HepG2 (cell line): ENCODE results near the gene NFS1. TPM values are rescaled to one million over a fixed set of nuclear protein-coding genes. Genes with fewer than 3 reads are reported as not detected.

Experiments
- ADNP ChIP-seq: sonication (generic); formaldehyde crosslinking; IDR thresholded peaks from 2 replicates; pipeline ENCODE4 v1.4.0; 2020; ENCODE audit warnings: missing genetic modification reagents
- CAMTA2 ChIP-seq: sonication (generic); formaldehyde crosslinking; IDR thresholded peaks from 2 replicates; pipeline ENCODE4 v1.4.0; 2020; ENCODE audit warnings: mild to moderate bottlenecking, missing genetic modification reagents, borderline replicate concordance
- DR1 ChIP-seq: sonication (generic); formaldehyde crosslinking; IDR thresholded peaks from 2 replicates; pipeline ENCODE4 v1.8.0; 2021; ENCODE audit warnings: mild to moderate bottlenecking, missing genetic modification reagents, inconsistent platforms
- EEA1 ChIP-seq: sonication (generic); formaldehyde crosslinking; IDR thresholded peaks from 2 replicates; pipeline ENCODE4 v1.5.1; 2020; ENCODE audit warnings: mild to moderate bottlenecking, missing genetic modification reagents, borderline replicate concordance
- ELF4 ChIP-seq: sonication (generic); formaldehyde crosslinking; IDR thresholded peaks from 2 replicates; pipeline ENCODE4 v1.5.0; 2020; ENCODE audit warnings: missing genetic modification reagents, mild to moderate bottlenecking, moderate library complexity, borderline replicate concordance
- KDM1A ChIP-seq: IDR thresholded peaks from 2 replicates; pipeline ENCODE4 v1.6.1; 2016; ENCODE audit warnings: missing compliant biosample characterization
- KLF16 ChIP-seq, 2 experiments: sonication (generic) in 1 of 2; formaldehyde crosslinking in 1 of 2; IDR thresholded peaks; 2 replicates each; pipeline versions ENCODE4 v1.6.1 to v1.8.0; 2016 to 2023; ENCODE audit warnings: missing genetic modification reagents in 2 of 2, missing compliant biosample characterization in 1 of 2
- NFAT5 ChIP-seq: sonication (generic); formaldehyde crosslinking; IDR thresholded peaks from 2 replicates; pipeline ENCODE4 v1.4.0; 2020; ENCODE audit warnings: missing genetic modification reagents
- PHF8 ChIP-seq: sonication (generic); formaldehyde crosslinking; IDR thresholded peaks from 2 replicates; pipeline ENCODE4 v1.5.0; 2020; ENCODE audit warnings: missing genetic modification reagents
- TBX2 ChIP-seq: sonication (generic); formaldehyde crosslinking; IDR thresholded peaks from 2 replicates; pipeline ENCODE4 v1.5.0; 2020; ENCODE audit warnings: missing genetic modification reagents, mild to moderate bottlenecking, borderline replicate concordance
- ZBTB38 ChIP-seq: sonication (generic); formaldehyde crosslinking; IDR thresholded peaks from 2 replicates; pipeline ENCODE4 v1.5.1; 2020; ENCODE audit warnings: mild to moderate bottlenecking, missing genetic modification reagents
- ZFP1 ChIP-seq: IDR thresholded peaks from 2 replicates; pipeline ENCODE4 v1.6.1; 2016
- ZFP91 ChIP-seq: sonication (generic); formaldehyde crosslinking; IDR thresholded peaks from 2 replicates; pipeline ENCODE4 v1.9.0; 2022; ENCODE audit warnings: missing genetic modification reagents, mild to moderate bottlenecking, borderline replicate concordance
- ZNF276 ChIP-seq: sonication (generic); formaldehyde crosslinking; IDR thresholded peaks from 2 replicates; pipeline ENCODE4 v1.4.0; 2020; ENCODE audit warnings: mild to moderate bottlenecking, low read depth, missing genetic modification reagents
- ZNF616 ChIP-seq: sonication (generic); formaldehyde crosslinking; IDR thresholded peaks from 2 replicates; pipeline ENCODE4 v1.5.0; 2020; ENCODE audit warnings: low read depth, mild to moderate bottlenecking, missing genetic modification reagents
- ZNF670 ChIP-seq: sonication (generic); formaldehyde crosslinking; IDR thresholded peaks from 2 replicates; pipeline ENCODE4 v1.8.0; 2022; ENCODE audit warnings: mild to moderate bottlenecking, missing genetic modification reagents, borderline replicate concordance
- ZNF75D ChIP-seq: sonication (generic); formaldehyde crosslinking; IDR thresholded peaks from 2 replicates; pipeline ENCODE4 v1.8.1; 2023; ENCODE audit warnings: missing genetic modification reagents, mild to moderate bottlenecking, borderline replicate concordance
- polyA plus RNA-seq, 8 experiments: library from polyadenylated mRNA; depleted of rRNA in 3 of 8; stranded (reverse) in 7 of 8; unstranded in 1 of 8; fragments of >200 nt; fragmentation: Illumina TruSeq in 4 of 8; extraction: Trizol in 4 of 8; gene quantifications; 2 replicates each; pipeline versions ENCODE4 v1.2.1 to v1.2.3, GENCODE V29; 2011 to 2016; ENCODE audit warnings: low read depth in 4 of 8, missing spikeins in 1 of 8, mixed read lengths in 1 of 8; ENCODE audit not compliant: insufficient read depth in 1 of 8
- total RNA-seq, 5 experiments: library from RNA; depleted of rRNA; stranded (reverse); fragments of >200 nt; fragmentation: Illumina TruSeq; extraction: Trizol; gene quantifications; 2 replicates each; pipeline ENCODE4 v1.2.3, GENCODE V29; 2016; ENCODE audit warnings: low read depth in 1 of 5

NFS1 gene
- total and polyA plus RNA-seq, 2 of the 13 experiments (the other 11 are each of a cell fraction or from before 2014, with no cell fraction given) = 65.9 to 88.1 TPM

GRCh38 chr20:35695245-35695749 is 3.9 kb downstream of the NFS1 start (continued):
- no peak for TF ChIP-seq ZFP91 (CRISPR knock-in tag)
- TF ChIP-seq PHF8 (CRISPR knock-in tag) = no peak
- no peak for TF ChIP-seq EEA1 (CRISPR knock-in tag)
- TF ChIP-seq ZFP1 = no peak
- TF ChIP-seq KDM1A (CRISPR knock-in tag) = no peak
- TF ChIP-seq ZBTB38 (CRISPR knock-in tag) = no peak
- peak in 1 of 2 experiments; percentile 55; a peak in 1 of 4 replicates for TF ChIP-seq KLF16 (CRISPR knock-in tag; IDR thresholded peaks at IDR 0.05)
- TF ChIP-seq NFAT5 (CRISPR knock-in tag) = no peak
- TF ChIP-seq ELF4 (CRISPR knock-in tag) = no peak
- no peak for TF ChIP-seq ZNF670
- no peak for TF ChIP-seq TBX2 (CRISPR knock-in tag)
- TF ChIP-seq ZNF616 = no peak
- no peak for TF ChIP-seq ZNF276 (CRISPR knock-in tag)
- TF ChIP-seq CAMTA2 (CRISPR knock-in tag) = no peak
- TF ChIP-seq DR1 (CRISPR knock-in tag) = no peak
- TF ChIP-seq ADNP (CRISPR knock-in tag) = no peak
- TF ChIP-seq ZNF75D (CRISPR knock-in tag) = no peak
